Endothelial cell of umbilical vein (primary cell): Measurements from ENCODE around the gene GSTK1.

ENCODE experiments used
- EZH2 ChIP-seq: IDR thresholded peaks from 2 replicates; pipeline ENCODE4 v1.6.1; 2012; ENCODE audit warnings: borderline replicate concordance, low read depth, mild to moderate bottlenecking, moderate library complexity, low read length, inconsistent platforms; ENCODE audit not compliant: severe bottlenecking
- GATA2 ChIP-seq: IDR thresholded peaks from 2 replicates; pipeline ENCODE4 v1.7.0; 2011; ENCODE audit warnings: low read depth, mild to moderate bottlenecking, moderate library complexity, mixed read lengths, low read length; ENCODE audit not compliant: insufficient read length, insufficient read depth

GRCh38 chr7:143222782-143223181, 40.5 kb upstream of the GSTK1 start:
- TF ChIP-seq EZH2 (no peak), GATA2 (no peak)
